K562 (cell line): Measurements from ENCODE around the gene NUP85. TPM values are rescaled to one million over a fixed set of nuclear protein-coding genes. Genes with fewer than 3 reads are reported as not detected.
A peak's percentile ranks its signal among the peaks of the same experiment; 100 is the strongest.

Experiments used
- ARID1B ChIP-seq: fragments of 450-650 bp; IDR thresholded peaks from 2 replicates; pipeline ENCODE4 v1.6.1; 2016; ENCODE audit warnings: antibody characterized with exemption, mild to moderate bottlenecking, inconsistent platforms
- CCNT2 ChIP-seq: IDR thresholded peaks from 2 replicates; pipeline ENCODE4 v1.6.1; 2011; ENCODE audit warnings: borderline replicate concordance, low read depth, mild to moderate bottlenecking, moderate library complexity, mixed read lengths, low read length; ENCODE audit not compliant: insufficient read length; ENCODE audit errors: extremely low read depth
- COPS2 ChIP-seq: fragments of 450-650 bp; conservative IDR thresholded peaks from 2 replicates; pipeline ENCODE4 v1.6.1; 2016; ENCODE audit warnings: mild to moderate bottlenecking, moderate library complexity
- DACH1 ChIP-seq: fragments of 450-650 bp; IDR thresholded peaks from 2 replicates; pipeline ENCODE4 v1.6.1; 2018; ENCODE audit not compliant: partially characterized antibody
- HDAC8 ChIP-seq: fragments of 450-650 bp; IDR thresholded peaks from 2 replicates; pipeline ENCODE4 v1.6.1; 2016; ENCODE audit warnings: mild to moderate bottlenecking, missing genetic modification characterization, moderate library complexity, missing compliant biosample characterization
- KLF10 ChIP-seq: fragments of 250-450 bp; sonication (Bioruptor Pico); IDR thresholded peaks from 2 replicates; pipeline ENCODE4 v1.6.1; 2021; ENCODE audit warnings: matching md5 sums
- MEF2A ChIP-seq: IDR thresholded peaks from 2 replicates; pipeline ENCODE4 v1.6.1; 2011; ENCODE audit warnings: low read depth, mild to moderate bottlenecking, low read length, moderate library complexity; ENCODE audit not compliant: control insufficient read depth
- PTBP1 ChIP-seq: fragments of 200-400 bp; formaldehyde crosslinking; IDR thresholded peaks from 2 replicates; pipeline ENCODE4 v1.6.1; 2017; ENCODE audit warnings: low read depth, low read length
- SETDB1 ChIP-seq: IDR thresholded peaks from one replicate; pipeline ENCODE4 v1.6.1; 2012; ENCODE audit warnings: low read length, control low read depth, inconsistent platforms
- SRSF7 ChIP-seq: fragments of 200-400 bp; formaldehyde crosslinking; optimal IDR thresholded peaks from 2 replicates; pipeline ENCODE3; 2017; ENCODE audit warnings: mild to moderate bottlenecking, low read depth, low read length
- ZC3H11A ChIP-seq: IDR thresholded peaks from 2 replicates; pipeline ENCODE4 v1.6.1; 2012; ENCODE audit warnings: low read depth, low read length, improper control_type of control experiment
- ZFP1 ChIP-seq: fragments of 450-650 bp; formaldehyde crosslinking; IDR thresholded peaks from 2 replicates; pipeline ENCODE4 v1.4.0; 2020; ENCODE audit warnings: mild to moderate bottlenecking, mixed read lengths
- ZNF224 ChIP-seq: sonication (generic); formaldehyde crosslinking; IDR thresholded peaks from 2 replicates; pipeline ENCODE4 v1.8.0; 2022; ENCODE audit warnings: mild to moderate bottlenecking, missing genetic modification reagents
- ZNF668 ChIP-seq: fragments of 250-450 bp; sonication (Bioruptor Pico); IDR thresholded peaks from 2 replicates; pipeline ENCODE4 v1.8.0; 2022; ENCODE audit warnings: mild to moderate bottlenecking, inconsistent platforms
- ZNF766 ChIP-seq: fragments of 200-800 bp; sonication (Bioruptor generic); conservative IDR thresholded peaks from 2 replicates; pipeline ENCODE4 v1.6.1; 2016; ENCODE audit warnings: missing genetic modification characterization, missing compliant biosample characterization
- polyA plus RNA-seq, 8 experiments: library from polyadenylated mRNA; depleted of rRNA in 4 of 8; stranded (reverse) in 5 of 8; unstranded in 3 of 8; fragments of >200 nt; fragmentation: Nextera tagmentation in 2 of 8; fragmentation: Illumina TruSeq in 1 of 8; extraction: Ambion mirVana in 2 of 8; extraction: Trizol in 1 of 8; gene quantifications; 2 replicates each; pipeline versions ENCODE4 v1.2.1 to v1.2.3, GENCODE V29; 2011 to 2014; ENCODE audit warnings: inconsistent platforms in 1 of 8, missing spikeins in 1 of 8
- total RNA-seq, 7 experiments: library from RNA; depleted of rRNA in 6 of 7; stranded (reverse); fragments of >200 nt in 6 of 7; fragmentation: Illumina TruSeq in 2 of 7; extraction: Trizol in 2 of 7; gene quantifications; 2 replicates each; pipeline versions ENCODE4 v1.2.1 to v1.2.3, GENCODE V29; 2011 to 2021; ENCODE audit warnings: low replicate concordance in 1 of 7
- TF ChIP-seq, protein P1 (sequence below): IDR thresholded peaks from 2 replicates; pipeline ENCODE4 v1.6.1; 2011; ENCODE audit warnings: borderline replicate concordance, low read depth, mild to moderate bottlenecking, moderate library complexity, low read length; ENCODE audit not compliant: insufficient read depth, poor library complexity, severe bottlenecking
- TF ChIP-seq, protein P2 (sequence below): fragments of 250-450 bp; sonication (Bioruptor Pico); IDR thresholded peaks from 2 replicates; pipeline ENCODE4 v1.5.0; 2021; ENCODE audit warnings: mild to moderate bottlenecking, moderate library complexity
- TF ChIP-seq, protein P3 (sequence below): IDR thresholded peaks from 2 replicates; pipeline ENCODE4 v1.6.1; 2016; ENCODE audit warnings: missing genetic modification characterization, missing compliant biosample characterization
- TF ChIP-seq, protein P4 (sequence below): IDR thresholded peaks from 3 replicates; pipeline ENCODE4 v1.6.1; 2011; ENCODE audit warnings: borderline replicate concordance, mild to moderate bottlenecking; ENCODE audit not compliant: insufficient read length, insufficient read depth

The NUP85 gene
- total and polyA plus RNA-seq, 9 of the 15 experiments (the other 6 are each of a cell fraction or from before 2014, with no cell fraction given) = 50.2 to 177 (median 110) TPM

DNA sequence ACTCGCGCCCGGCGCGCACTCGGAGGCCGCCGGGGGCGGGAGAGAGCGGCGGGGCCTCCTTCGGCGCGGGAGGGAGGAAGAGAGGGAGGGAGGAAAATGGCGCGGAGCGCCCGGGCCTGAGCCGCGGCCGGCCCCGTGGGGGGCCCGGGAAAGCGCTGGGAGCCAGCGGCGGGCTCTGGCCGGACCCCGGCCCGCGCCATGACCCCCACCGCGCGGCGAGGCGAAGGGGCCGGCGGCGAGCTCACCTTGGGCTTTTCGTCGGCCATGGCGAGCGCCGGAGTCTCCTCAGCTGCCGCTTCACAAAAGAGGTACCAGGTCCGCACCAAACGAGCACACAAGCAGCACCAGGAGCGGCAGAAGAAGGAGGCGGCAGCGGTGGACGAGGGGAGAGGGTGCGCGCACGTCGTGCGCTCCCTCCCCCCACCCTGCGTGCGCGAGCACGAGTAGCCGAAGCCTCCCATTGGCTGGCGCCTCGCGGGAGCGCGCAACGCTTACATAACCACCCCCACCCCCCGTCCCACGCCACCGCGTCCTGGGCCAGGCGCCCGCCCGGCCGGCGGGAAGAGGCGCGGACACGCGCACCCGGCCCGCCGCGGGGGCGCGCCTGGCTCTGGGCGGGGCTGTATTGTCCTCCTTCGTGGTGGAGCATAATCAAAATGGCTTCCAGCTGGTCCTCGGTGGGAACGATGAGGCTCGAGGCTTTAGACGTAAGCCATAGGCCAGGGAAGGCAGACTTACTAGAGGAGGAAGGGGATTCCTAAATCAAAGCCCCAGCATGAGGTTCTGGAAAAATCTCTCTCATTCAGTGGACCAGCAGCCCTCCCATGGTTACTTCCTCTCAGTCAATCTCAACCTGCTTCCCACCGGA is 22.7 kb upstream of the NUP85 start, which contains the start of gene SUMO2 (continued):
- TF ChIP-seq, protein P1, sequence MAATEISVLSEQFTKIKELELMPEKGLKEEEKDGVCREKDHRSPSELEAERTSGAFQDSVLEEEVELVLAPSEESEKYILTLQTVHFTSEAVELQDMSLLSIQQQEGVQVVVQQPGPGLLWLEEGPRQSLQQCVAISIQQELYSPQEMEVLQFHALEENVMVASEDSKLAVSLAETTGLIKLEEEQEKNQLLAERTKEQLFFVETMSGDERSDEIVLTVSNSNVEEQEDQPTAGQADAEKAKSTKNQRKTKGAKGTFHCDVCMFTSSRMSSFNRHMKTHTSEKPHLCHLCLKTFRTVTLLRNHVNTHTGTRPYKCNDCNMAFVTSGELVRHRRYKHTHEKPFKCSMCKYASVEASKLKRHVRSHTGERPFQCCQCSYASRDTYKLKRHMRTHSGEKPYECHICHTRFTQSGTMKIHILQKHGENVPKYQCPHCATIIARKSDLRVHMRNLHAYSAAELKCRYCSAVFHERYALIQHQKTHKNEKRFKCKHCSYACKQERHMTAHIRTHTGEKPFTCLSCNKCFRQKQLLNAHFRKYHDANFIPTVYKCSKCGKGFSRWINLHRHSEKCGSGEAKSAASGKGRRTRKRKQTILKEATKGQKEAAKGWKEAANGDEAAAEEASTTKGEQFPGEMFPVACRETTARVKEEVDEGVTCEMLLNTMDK = no peak
- TF ChIP-seq SRSF7 (no peak), ZC3H11A (no peak), ZNF766 (peak; percentile 98), KLF10 (no peak), COPS2 (no peak), HDAC8 (tag) (peak; percentile 82), SETDB1 (no peak), CCNT2 (peak; percentile 76), ZNF668 (CRISPR knock-in tag) (no peak), ZFP1 (no peak), MEF2A (no peak), PTBP1 (no peak), ZNF224 (no peak), ARID1B (no peak), DACH1 (no peak)
- TF ChIP-seq, protein P2, sequence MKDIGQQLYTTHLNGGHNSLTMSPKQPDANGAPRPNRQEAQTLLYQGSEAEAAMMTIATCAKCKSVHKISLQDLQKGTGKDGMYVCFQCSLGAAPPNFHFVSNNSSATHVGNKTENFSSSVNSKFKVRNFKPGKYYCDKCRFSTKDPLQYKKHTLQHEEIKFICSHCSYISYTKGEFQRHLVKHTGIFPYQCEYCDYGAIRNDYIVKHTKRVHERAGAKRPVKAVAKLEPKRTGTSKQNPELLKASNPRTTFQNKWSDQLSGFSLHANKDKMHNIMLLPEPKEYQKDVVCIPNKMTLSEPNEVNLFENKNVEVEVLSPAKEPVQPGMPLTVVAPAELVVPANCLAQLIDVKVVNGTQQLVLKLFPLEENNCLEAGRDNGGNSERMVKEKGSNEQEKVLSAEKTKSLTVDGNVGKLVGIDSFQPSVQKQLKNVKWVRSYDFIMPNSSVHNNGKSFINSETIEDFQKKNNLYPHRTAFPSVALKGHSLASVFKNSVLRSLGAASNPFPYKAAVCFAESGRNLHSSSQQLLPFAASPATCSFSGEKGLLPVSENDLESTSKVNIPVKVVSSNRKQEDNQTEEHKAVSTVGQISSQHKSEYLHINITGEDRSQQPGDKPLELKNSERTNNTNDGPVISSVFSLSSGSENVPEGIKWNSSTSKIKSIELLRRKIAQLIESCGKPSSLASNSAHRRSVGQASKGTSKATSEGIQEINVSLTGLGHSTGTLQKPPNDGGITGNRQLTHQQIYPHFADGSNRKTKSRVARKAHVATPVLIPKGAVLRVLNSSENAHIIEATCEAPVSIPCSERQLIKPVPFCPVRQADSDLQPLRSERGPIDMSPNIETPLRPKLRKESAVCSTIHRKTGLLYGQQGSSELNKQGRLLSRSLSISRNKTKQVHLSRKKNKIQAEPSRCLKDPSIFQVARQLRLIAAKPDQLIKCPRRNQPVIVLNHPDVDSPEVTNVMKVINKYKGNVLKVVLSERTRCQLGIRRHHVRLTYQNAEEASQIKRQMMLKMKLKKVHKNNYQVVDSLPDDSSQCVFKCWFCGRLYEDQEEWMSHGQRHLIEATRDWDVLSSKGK (CRISPR knock-in tag) = no peak
- TF ChIP-seq, protein P3, sequence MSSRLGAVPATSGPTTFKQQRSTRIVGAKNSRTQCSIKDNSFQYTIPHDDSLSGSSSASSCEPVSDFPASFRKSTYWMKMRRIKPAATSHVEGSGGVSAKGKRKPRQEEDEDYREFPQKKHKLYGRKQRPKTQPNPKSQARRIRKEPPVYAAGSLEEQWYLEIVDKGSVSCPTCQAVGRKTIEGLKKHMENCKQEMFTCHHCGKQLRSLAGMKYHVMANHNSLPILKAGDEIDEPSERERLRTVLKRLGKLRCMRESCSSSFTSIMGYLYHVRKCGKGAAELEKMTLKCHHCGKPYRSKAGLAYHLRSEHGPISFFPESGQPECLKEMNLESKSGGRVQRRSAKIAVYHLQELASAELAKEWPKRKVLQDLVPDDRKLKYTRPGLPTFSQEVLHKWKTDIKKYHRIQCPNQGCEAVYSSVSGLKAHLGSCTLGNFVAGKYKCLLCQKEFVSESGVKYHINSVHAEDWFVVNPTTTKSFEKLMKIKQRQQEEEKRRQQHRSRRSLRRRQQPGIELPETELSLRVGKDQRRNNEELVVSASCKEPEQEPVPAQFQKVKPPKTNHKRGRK (tag) = no peak
- TF ChIP-seq, protein P4, sequence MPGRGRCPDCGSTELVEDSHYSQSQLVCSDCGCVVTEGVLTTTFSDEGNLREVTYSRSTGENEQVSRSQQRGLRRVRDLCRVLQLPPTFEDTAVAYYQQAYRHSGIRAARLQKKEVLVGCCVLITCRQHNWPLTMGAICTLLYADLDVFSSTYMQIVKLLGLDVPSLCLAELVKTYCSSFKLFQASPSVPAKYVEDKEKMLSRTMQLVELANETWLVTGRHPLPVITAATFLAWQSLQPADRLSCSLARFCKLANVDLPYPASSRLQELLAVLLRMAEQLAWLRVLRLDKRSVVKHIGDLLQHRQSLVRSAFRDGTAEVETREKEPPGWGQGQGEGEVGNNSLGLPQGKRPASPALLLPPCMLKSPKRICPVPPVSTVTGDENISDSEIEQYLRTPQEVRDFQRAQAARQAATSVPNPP = no peak
